Bronchial epithelial cell (primary cell): ENCODE measurements around the gene HOOK2. TPM values are rescaled to one million over a fixed set of nuclear protein-coding genes. Genes with fewer than 3 reads are reported as not detected.
A peak's percentile ranks its signal among the peaks of the same experiment; 100 is the strongest.
"Not testable (repeated sequence)": the region's sequence is repeated elsewhere in the genome, so short reads cannot be mapped to it uniquely, and the experiment has no call there.

ENCODE experiments used
- DNase-seq: peaks from one replicate; pipeline ENCODE4 v3.0.0-alpha.2; 2010; ENCODE audit warnings: low read depth
- FAIRE-seq: peaks from 2 replicates; lab custom pipeline; 2011; peaks lifted over from hg19 to GRCh38; lab: Jason Lieb, UNC
- H3K27me3 ChIP-seq: 2 replicates; pipeline ENCODE4 v1.5.1; 2011; ENCODE audit warnings: low read length; ENCODE audit not compliant: control insufficient read depth, insufficient read depth
- H3K36me3 ChIP-seq: 2 replicates; pipeline ENCODE4 v1.5.1; 2011; ENCODE audit warnings: low read length; ENCODE audit not compliant: control insufficient read depth, insufficient read depth
- H3K4me3 ChIP-seq: 2 replicates; pipeline ENCODE4 v1.5.1; 2011; ENCODE audit warnings: mild to moderate bottlenecking, low read depth, low read length, control low read depth
- total RNA-seq: library from RNA; depleted of rRNA; stranded (reverse); fragments of >200 nt; gene quantifications from 2 replicates; pipeline ENCODE4 v1.2.1, GENCODE V29; 2014
- TF ChIP-seq, protein P1 (sequence below): IDR thresholded peaks from 2 replicates; pipeline ENCODE4 v1.5.1; 2011; ENCODE audit warnings: mild to moderate bottlenecking, moderate library complexity, low read length, control low read depth, inconsistent platforms; ENCODE audit not compliant: insufficient read depth, severe bottlenecking

HOOK2 gene
- total RNA-seq, 1 donor from 2014 or later, result 58.7 TPM

DNA sequence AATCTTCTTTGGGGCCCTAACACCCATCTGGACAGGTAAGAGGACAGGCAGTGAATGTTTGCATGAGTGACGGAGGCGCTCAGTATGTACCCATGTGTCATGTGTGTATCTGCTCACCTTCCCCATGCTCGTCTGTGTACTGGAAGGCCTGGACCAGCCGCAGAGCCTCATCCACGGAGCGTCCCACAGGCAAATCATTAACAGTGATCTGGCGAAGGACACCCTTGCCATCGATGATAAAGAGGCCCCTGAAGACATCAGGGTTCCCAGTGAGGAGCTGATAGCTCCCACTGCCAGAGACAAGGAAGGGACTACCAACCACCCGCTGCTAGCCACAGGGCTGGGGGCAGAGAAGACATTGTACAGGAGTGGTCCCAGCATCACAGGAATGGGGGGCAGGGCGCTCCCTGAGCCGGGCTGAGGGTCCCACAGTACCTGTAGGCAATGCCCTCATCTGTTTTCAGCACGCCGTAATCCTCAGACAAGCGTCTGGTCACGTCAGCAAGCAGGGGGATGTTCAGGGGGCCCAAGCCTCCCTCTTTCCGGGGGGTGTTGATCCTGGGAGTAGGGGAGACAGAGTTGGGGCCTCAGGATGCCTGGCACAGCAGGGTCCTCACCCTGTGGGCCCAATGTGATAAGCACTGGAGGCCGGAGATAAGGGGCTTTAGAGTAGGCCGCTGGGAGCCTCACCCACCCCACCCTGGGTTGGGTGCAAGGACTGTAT, 24.6 kb upstream of the HOOK2 start:
- DNase-seq (no peak), FAIRE-seq (no peak)
- H3K27me3 ChIP-seq, result no peaks in the 10 kb centered on the region
- H3K36me3 ChIP-seq, result peaks cover 11% of the 10 kb centered on the region
- no peak overlapping the region for H3K4me3 ChIP-seq
- TF ChIP-seq, protein P1, sequence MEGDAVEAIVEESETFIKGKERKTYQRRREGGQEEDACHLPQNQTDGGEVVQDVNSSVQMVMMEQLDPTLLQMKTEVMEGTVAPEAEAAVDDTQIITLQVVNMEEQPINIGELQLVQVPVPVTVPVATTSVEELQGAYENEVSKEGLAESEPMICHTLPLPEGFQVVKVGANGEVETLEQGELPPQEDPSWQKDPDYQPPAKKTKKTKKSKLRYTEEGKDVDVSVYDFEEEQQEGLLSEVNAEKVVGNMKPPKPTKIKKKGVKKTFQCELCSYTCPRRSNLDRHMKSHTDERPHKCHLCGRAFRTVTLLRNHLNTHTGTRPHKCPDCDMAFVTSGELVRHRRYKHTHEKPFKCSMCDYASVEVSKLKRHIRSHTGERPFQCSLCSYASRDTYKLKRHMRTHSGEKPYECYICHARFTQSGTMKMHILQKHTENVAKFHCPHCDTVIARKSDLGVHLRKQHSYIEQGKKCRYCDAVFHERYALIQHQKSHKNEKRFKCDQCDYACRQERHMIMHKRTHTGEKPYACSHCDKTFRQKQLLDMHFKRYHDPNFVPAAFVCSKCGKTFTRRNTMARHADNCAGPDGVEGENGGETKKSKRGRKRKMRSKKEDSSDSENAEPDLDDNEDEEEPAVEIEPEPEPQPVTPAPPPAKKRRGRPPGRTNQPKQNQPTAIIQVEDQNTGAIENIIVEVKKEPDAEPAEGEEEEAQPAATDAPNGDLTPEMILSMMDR, result no peak

DNA sequence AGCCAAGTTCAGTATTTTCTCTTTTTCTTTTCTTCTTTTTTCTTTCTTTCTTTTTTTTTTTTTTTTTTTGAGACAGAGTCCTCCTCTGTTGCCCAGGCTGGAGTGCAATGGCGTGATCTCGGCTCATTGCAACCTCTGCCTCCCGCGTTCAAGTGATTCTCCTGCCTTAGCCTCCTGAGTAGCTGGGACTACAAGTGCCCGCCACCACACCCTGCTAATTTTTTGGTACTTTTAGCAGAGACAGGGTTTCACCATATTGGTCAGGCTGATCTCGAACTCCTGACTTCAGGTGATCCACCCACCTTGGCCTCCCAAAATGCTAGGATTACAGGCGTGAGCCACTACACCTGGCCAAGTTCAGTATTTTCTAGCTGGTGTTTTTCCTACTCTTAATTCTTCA, 22.3 kb upstream of the HOOK2 start:
- H3K27me3 ChIP-seq, H3K4me3 ChIP-seq, DNase-seq, FAIRE-seq: not testable (repeated sequence)
- H3K36me3 ChIP-seq, result peaks cover 12% of the 10 kb centered on the region

DNA sequence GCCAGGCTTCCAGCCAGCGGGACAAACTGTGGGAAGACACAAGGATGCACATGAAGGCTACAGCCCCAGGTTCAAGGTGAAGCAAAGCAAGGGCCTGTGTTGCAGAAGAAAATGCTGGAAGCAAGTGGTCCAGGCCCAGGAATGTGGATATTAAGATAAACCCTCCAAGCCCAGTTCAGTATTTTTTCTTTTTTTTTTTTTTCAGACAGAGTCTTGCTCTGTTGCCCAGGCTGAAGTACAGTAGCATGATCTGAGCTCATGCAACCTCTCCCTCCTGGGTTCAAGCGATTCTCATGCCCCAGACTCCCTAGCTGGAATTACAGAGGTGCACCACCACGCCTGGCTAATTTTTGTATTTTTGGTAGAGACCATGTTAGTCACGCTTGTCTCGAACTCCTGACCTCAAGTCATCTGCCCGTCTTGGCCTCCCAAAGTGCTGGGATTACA, 21.8 kb upstream of the HOOK2 start:
- Histone ChIP-seq H3K36me3 (peaks cover 15% of the 10 kb centered on the region), H3K4me3 (no peak overlapping the region), H3K27me3 (no peaks in the 10 kb centered on the region)
- no peak for DNase-seq
- FAIRE-seq, result no peak
- TF ChIP-seq, protein P1, result no peak

DNA sequence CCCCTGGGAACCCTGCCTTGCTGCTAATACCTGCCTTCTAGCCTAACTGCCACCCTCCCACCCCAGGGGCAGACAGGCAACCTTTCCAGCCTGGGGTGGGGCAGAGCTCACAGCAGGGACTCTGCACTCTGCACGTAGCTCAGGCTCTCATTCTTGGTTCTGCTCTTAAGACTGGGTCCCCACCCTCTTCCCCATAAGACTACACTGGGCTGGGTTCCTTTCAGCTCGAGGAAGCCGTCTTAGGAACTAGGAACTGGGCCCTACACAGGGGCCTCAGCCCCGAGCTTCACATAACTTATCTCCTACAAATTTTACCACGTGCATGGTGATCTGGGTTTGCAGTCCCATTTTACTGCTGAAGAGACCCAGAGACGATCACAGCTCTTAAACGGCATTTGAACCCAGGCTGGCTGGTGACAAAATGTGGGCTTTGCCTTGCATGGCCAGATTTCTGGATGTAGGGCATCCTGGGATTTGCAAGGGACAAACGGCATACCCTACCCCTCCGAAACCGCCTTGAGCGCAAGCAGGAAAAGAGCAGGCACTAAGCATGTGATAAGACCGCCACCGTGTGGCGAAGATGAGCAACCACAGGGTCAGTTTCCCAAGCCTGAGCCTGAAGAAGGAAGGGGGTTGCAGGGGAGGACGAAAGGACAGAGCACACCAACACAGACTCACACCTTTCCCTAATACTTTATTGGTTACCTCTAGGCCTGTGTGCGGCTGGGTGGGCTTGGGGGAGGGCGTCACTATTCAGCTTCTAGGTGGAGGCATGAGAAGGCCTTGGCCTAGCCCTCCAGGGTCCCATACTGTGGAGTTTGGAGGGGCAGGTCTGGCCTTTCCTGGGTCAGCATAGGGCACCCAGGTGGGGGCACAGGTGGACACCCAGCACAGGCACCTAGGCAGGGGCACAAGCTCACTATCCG, 21.1 kb upstream of the HOOK2 start:
- no peaks in the 10 kb centered on the region for H3K27me3 ChIP-seq
- DNase-seq (peak; percentile 63), FAIRE-seq (no peak)
- TF ChIP-seq, protein P1, result peak; percentile 97
- H3K36me3 ChIP-seq, result peaks cover 21% of the 10 kb centered on the region
- no peak overlapping the region for H3K4me3 ChIP-seq

DNA sequence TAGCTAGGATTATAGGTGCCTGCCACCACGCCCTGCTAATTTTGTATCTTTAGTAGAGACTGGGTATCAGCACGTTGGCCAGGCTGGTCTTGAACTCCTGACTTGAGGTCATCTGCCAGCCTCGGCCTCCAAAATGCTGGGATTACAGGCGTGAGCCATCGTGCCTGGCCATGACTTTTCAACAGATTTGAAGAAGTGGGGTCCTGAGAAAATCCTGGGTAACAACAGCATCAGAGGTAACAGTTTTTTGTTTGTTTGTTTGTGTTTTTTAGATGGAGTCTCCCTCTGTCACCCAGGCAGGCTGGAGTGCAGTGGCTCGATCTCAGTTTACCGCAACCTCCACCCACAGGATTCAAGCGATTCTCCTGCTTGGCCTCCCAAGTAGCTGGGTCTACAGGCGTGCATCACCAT, 19.6 kb upstream of the HOOK2 start:
- H3K36me3 ChIP-seq, result peaks cover 18% of the 10 kb centered on the region
- TF ChIP-seq, protein P1, result no peak
- H3K4me3 ChIP-seq, result no peak overlapping the region
- no peaks in the 10 kb centered on the region for H3K27me3 ChIP-seq
- FAIRE-seq, result no peak
- no peak for DNase-seq
